GM18907 (cell line): Measurements from ENCODE around the gene GYPC.
"Not testable (repeated sequence)": the region's sequence is repeated elsewhere in the genome, so short reads cannot be mapped to it uniquely, and the experiment has no call there.

Experiments
- ATAC-seq: cut with Tn5 transposase; IDR thresholded peaks from one replicate; pipeline ENCODE4 v1.9.1; 2021; ENCODE audit warnings: mild to moderate bottlenecking, moderate library complexity; ENCODE audit not compliant: unreplicated experiment

The GYPC gene

GRCh38 chr2:126665483-126665882 is 9.5 kb downstream of the GYPC start:
- no peak for ATAC-seq

- ATAC-seq, result no peak
Observed at GRCh38 chr2:126668254-126668653, 12.3 kb downstream of the GYPC start.

GRCh38 chr2:126669772-126670171 is 13.8 kb downstream of the GYPC start:
- ATAC-seq, result no peak

GRCh38 chr2:126671488-126671887 is 15.5 kb downstream of the GYPC start:
- ATAC-seq, result no peak

DNA sequence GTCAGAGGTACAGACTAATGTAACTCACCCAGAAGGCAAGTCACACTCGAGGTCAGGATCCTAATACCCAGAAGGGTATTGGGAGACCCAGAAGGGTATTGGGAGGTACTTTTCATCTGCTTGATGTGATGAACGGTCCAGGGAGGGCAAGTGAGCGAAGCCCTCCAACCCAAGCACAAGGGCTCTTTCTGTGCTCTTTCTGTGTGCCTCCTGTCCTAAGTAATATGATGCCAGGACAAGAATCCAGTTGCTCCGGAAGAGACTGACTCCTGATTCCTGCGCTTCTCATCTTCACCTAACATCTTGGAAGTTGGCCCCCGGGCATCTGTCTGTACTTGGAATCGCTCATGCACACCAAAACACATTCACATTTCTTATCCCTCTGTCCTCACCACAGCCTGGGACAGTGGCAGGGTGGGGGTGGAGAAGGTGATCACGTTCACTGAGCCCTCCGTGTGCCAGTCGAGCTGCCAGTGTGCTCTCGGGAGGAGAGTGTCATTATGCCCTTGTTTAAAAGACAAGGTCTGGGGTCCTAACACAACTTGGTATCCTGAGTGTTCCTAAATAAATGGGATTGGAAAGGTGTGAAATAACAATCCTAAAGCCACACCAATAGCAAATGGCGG is 17.1 kb downstream of the GYPC start:
- ATAC-seq, result no peak

- no peak for ATAC-seq
Observed at GRCh38 chr2:126674075-126674744, 18.3 kb downstream of the GYPC start.

DNA sequence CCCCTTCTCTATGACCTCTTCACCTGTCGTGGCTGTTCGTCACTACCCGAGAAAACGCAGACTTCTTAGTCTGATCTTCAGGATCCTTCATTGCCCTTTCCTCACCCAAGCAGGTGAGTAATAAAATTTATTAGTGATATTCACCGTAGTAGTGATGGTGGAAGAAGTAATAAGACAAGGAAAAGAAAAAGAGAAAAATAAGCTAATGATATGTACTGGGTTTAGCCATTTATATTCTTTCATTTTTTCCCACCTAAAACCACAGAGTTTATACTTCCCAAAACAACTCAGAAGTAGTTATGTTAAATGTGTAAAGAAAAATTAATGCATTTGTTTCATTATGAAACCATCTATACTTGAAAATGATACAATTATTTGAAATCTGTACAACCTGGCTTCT is 19.7 kb downstream of the GYPC start:
- ATAC-seq, result no peak

GRCh38 chr2:126676221-126677175 is 20.5 kb downstream of the GYPC start:
- no peak for ATAC-seq

- ATAC-seq, result no peak
Observed at GRCh38 chr2:126677176-126677538, 21.2 kb downstream of the GYPC start.

- ATAC-seq, result no peak
Observed at GRCh38 chr2:126678269-126679065, 22.5 kb downstream of the GYPC start.

GRCh38 chr2:126679094-126679713 is 23.2 kb downstream of the GYPC start:
- ATAC-seq, result no peak

- ATAC-seq, result no peak
Observed at GRCh38 chr2:126681505-126681904, 25.5 kb downstream of the GYPC start.

DNA sequence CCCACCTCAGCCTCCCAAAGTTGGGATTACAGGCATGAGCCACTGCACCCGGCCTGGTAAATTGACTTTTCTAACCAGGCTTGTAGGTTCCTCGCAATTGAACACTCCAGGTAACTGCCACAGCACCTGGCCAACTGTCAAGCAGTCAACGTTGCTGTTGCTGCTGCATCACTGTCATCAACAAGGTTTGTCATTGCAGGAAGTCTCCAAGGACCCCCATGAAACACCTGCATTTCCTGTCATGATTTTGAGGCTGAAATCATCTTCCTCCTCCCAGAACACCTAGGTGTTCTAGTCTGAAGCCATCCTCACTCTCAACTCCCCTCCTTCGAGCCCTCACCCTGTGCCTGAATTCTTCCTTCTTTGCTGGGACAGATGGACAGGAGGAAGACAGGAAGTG is 29.7 kb downstream of the GYPC start:
- ATAC-seq, result no peak

DNA sequence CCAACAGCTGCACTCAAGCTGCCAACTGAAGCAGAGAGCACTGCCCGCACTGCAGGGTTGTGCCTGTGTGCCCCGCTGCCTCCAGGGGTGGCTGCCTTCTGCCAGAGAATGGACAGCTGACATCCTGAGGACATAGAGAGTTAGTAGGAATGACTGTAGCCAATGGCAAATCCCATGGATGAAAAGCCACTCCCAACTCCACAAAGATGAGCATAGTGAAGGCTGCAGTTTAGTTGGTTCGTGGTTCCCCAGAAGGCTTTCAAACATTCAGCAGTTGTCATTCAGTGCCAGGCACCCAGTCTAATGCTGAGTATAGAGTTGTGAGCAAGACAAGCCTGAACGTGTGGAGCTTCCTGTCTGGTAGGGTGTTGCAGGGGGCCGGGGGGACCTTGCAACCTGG is 30.3 kb downstream of the GYPC start:
- ATAC-seq, result no peak

DNA sequence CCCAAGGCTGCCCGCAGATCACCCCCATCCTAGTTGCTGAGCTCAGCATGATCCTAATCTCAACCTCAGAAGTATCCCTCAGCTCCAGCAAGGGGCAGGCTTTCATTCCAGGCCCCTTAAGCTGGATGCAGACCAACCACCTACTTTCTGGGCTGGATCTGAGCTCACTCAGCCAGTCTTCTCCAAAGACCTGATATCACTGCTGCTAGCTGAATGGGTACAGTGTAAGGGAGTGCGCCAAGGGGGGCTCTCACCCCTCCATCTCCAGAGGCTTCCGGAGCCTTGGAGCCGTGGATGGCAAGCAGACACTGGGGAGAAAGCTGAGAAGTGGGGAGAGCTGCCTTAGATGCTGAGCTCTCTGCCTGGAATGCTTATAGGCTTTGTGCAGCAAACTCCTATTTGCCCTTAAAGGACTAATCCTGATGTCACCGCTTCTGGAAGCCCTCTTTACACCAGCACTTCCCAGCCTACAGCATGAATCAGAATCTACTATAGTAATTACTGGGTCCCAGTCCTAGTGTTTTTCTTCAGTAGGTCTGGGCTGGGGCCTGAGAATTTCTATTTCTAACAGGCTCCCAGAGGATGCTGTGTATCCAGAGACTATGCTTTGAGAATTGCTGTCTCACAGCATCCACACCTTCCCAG is 31.0 kb downstream of the GYPC start:
- no peak for ATAC-seq

DNA sequence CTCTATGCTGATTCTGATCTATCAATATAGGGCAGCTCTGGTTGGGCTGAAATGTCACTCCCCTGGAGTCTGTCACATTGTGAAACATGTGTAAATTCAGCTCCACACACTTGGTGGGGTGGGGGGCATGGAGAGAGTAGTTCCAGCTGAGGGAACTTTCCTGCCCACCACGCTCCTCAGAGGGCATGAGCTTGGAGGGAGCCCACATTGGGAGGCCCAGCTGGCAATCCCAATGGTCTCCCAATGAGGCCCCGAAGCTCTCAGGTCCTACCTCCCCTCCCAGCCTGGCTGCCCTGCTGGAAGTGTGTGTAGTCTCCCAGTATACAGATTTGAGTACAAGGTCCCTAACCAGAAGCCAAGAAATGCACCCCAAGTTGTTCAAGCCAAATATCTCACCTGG is 31.5 kb downstream of the GYPC start:
- ATAC-seq, result no peak

- not testable (repeated sequence) for ATAC-seq
Observed at GRCh38 chr2:126688594-126688993, 32.6 kb downstream of the GYPC start.

- ATAC-seq, result not testable (repeated sequence)
Observed at GRCh38 chr2:126692241-126692640, 36.3 kb downstream of the GYPC start.

DNA sequence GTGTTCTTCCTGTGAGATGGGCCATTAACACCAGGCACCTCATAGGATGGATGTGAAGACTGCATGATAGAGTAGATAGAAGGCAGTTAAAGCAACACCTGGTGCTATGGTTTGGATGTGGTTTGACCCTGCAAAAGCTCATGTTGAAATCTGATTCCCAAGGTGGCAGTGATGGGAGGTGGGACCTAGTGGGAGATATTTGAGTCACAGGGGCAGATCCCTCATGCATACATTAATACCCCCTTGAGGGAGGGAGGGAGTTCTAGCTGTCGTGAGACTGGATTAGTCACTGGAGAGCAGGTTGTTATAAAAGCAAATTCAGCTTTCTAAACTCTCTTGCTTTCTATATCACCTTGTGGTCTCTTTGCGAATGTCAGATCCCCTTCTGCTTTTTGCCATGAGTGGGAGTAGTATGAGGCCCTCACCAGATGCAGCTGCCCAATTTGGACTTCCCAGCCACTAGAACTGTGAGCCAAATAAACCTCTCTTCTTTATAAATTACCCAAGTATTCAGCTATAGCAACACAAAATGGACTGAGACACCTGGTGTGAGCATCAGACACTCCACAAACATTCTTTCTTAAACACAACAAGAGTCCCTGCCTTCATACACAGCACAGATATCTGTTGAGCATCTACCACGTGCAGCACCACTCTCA is 37.1 kb downstream of the GYPC start:
- not testable (repeated sequence) for ATAC-seq
